HCT116 (cell line): ENCODE results near the gene SSX2IP. TPM values are rescaled to one million over a fixed set of nuclear protein-coding genes. Genes with fewer than 3 reads are reported as not detected.

Source experiments
- ATAC-seq: fragments of 200-7000 bp; cut with Tn5 transposase; 2 replicates; pipeline ENCODE4 v1.9.1; 2020; ENCODE audit warnings: mild to moderate bottlenecking, moderate library complexity
- BruUV-seq: library from RNA; stranded (reverse); fragments of 400-500 nt; replicated peaks from 2 replicates; lab custom pipeline; 2021; lab: Mats Ljungman, UMichigan
- CTCF ChIA-PET: fragments of 300-600 bp; sonication (Branson Sonifier 250); formaldehyde crosslinking; loops from one replicate; lab custom pipeline; 2021; ENCODE audit warnings: antibody characterized with exemption; lab: Charles Lee
- POLR2A ChIA-PET: fragments of 300-600, 350-600 bp; sonication (Branson Sonifier 250); formaldehyde crosslinking; loops from one replicate; lab custom pipeline; 2021; ENCODE audit warnings: antibody characterized with exemption; lab: Charles Lee
- RAD21 ChIA-PET, 2 experiments: fragments of 300-600 bp; sonication (Branson Sonifier 250); formaldehyde crosslinking; loops; one replicate each; lab custom pipeline; 2023; ENCODE audit warnings: low total read pairs in 2 of 2; ENCODE audit not compliant: uncharacterized antibody in 2 of 2, unreplicated experiment in 2 of 2, low non-redundant PET in 1 of 2; lab: Charles Lee
- DNase-seq: peaks from one replicate; pipeline ENCODE4 v3.0.0-alpha.2; 2010; ENCODE audit warnings: low read depth, low spot score
- H2AFZ ChIP-seq: fragments of 200-600 bp; shearing (Covaris generic), sonication (generic); 2 replicates; pipeline ENCODE4 v1.6.1; 2017; ENCODE audit warnings: low read depth, mixed run types, mixed read lengths, antibody characterized with exemption, low read length; ENCODE audit not compliant: poor library complexity, severe bottlenecking
- H3K27ac ChIP-seq: 2 replicates; pipeline ENCODE4 v1.5.1; 2012; ENCODE audit warnings: low read depth, low read length
- H3K27me3 ChIP-seq: fragments of 200-600 bp; sonication (generic); 2 replicates; pipeline ENCODE4 v1.6.1; 2016; ENCODE audit warnings: mixed run types, low read length, mixed read lengths; ENCODE audit not compliant: insufficient read depth
- H3K36me3 ChIP-seq, 2 experiments: fragments of 200-500 bp in 1 of 2; fragments of 200-600 bp in 1 of 2; sonication (Bioruptor generic) in 1 of 2; sonication (generic) in 1 of 2; 2 replicates each; pipeline versions ENCODE4 v1.5.1 to v1.6.1; 2014 to 2016; ENCODE audit warnings: low read length in 2 of 2, inconsistent platforms in 1 of 2, mixed read lengths in 1 of 2, mixed run types in 1 of 2; ENCODE audit not compliant: insufficient read depth in 2 of 2, control insufficient read depth in 1 of 2
- H3K4me1 ChIP-seq, 2 experiments: fragments of 200-600 bp in 1 of 2; sonication (generic) in 1 of 2; 2 replicates each; pipeline versions ENCODE4 v1.5.1 to v1.6.1; 2012 to 2017; ENCODE audit warnings: low read length in 2 of 2, inconsistent platforms in 1 of 2, mild to moderate bottlenecking in 1 of 2, mixed read lengths in 1 of 2, mixed run types in 1 of 2, moderate library complexity in 1 of 2; ENCODE audit not compliant: insufficient read depth in 2 of 2, control insufficient read depth in 1 of 2
- H3K4me2 ChIP-seq: fragments of 200-600 bp; sonication (generic); 2 replicates; pipeline ENCODE4 v1.6.1; 2017; ENCODE audit warnings: mixed run types, low read length, mixed read lengths
- H3K4me3 ChIP-seq, 2 experiments: fragments of 200-600 bp in 1 of 2; sonication (generic) in 1 of 2; replicated peaks in 1 of 2; 2 replicates each; pipeline ENCODE4 v1.5.1; 2011 to 2016; ENCODE audit warnings: low read length in 2 of 2, control low read depth in 1 of 2, low read depth in 1 of 2, mild to moderate bottlenecking in 1 of 2, mixed read lengths in 1 of 2, mixed run types in 1 of 2
- H3K79me2 ChIP-seq: fragments of 200-600 bp; sonication (generic); 2 replicates; pipeline ENCODE4 v1.6.1; 2017; ENCODE audit warnings: mild to moderate bottlenecking, mixed run types, low read length, moderate library complexity, mixed read lengths; ENCODE audit not compliant: insufficient read depth
- H3K9ac ChIP-seq: fragments of 200-600 bp; sonication (generic); 2 replicates; pipeline ENCODE4 v1.6.1; 2016; ENCODE audit warnings: low read length, mixed read lengths
- H3K9me2 ChIP-seq: fragments of 200-600 bp; sonication (generic), shearing (Covaris generic); 2 replicates; pipeline ENCODE4 v1.6.1; 2017; ENCODE audit warnings: mixed run types, mild to moderate bottlenecking, moderate library complexity; ENCODE audit not compliant: insufficient read depth
- H3K9me3 ChIP-seq, 2 experiments: fragments of 200-500 bp in 1 of 2; fragments of 200-600 bp in 1 of 2; sonication (Bioruptor generic) in 1 of 2; sonication (generic) in 1 of 2; 2 replicates each; pipeline ENCODE4 v1.6.1; 2014 to 2017; ENCODE audit warnings: low read length in 2 of 2, mixed read lengths in 2 of 2, inconsistent platforms in 1 of 2, low read depth in 1 of 2, mild to moderate bottlenecking in 1 of 2, mixed run types in 1 of 2, moderate library complexity in 1 of 2; ENCODE audit not compliant: control insufficient read depth in 1 of 2, insufficient read depth in 1 of 2
- H4K20me1 ChIP-seq: fragments of 200-600 bp; sonication (generic), shearing (Covaris generic); 2 replicates; pipeline ENCODE4 v1.6.1; 2017; ENCODE audit warnings: mixed run types, mild to moderate bottlenecking, moderate library complexity; ENCODE audit not compliant: insufficient read depth
- CBX3 ChIP-seq: IDR thresholded peaks from 2 replicates; pipeline ENCODE4 v1.6.1; 2012; ENCODE audit warnings: low read depth
- EGR1 ChIP-seq: IDR thresholded peaks from 2 replicates; pipeline ENCODE4 v1.6.1; 2012; ENCODE audit warnings: low read depth
- ELF1 ChIP-seq: IDR thresholded peaks from 2 replicates; pipeline ENCODE4 v1.6.1; 2012; ENCODE audit warnings: low read depth, borderline replicate concordance
- EZH2 ChIP-seq: fragments of 200-600 bp; sonication (generic); IDR thresholded peaks from 2 replicates; pipeline ENCODE4 v1.6.1; 2017; ENCODE audit warnings: antibody characterized with exemption, mixed run types
- EZH2phosphoT487 ChIP-seq: fragments of 200-600 bp; IDR thresholded peaks from 2 replicates; pipeline ENCODE4 v1.6.1; 2018; ENCODE audit warnings: antibody characterized with exemption, borderline replicate concordance
- FOSL1 ChIP-seq: IDR thresholded peaks from 2 replicates; pipeline ENCODE4 v1.6.1; 2012; ENCODE audit warnings: low read depth
- MAX ChIP-seq: IDR thresholded peaks from 2 replicates; pipeline ENCODE4 v1.6.1; 2012
- POLR2A ChIP-seq: IDR thresholded peaks from 2 replicates; pipeline ENCODE4 v1.7.0; 2011; ENCODE audit warnings: borderline replicate concordance; ENCODE audit not compliant: insufficient read depth, insufficient read length; ENCODE audit errors: extremely low read depth
- POLR2AphosphoS5 ChIP-seq: IDR thresholded peaks from 2 replicates; pipeline ENCODE4 v1.6.1; 2011; ENCODE audit warnings: mild to moderate bottlenecking, low read depth, low read length, moderate library complexity
- RAD21 ChIP-seq: IDR thresholded peaks from 2 replicates; pipeline ENCODE4 v1.6.1; 2012; ENCODE audit warnings: low read depth, mild to moderate bottlenecking
- SP1 ChIP-seq: IDR thresholded peaks from 2 replicates; pipeline ENCODE4 v1.6.1; 2012; ENCODE audit warnings: low read depth
- SRF ChIP-seq: IDR thresholded peaks from 2 replicates; pipeline ENCODE4 v1.6.1; 2012; ENCODE audit warnings: low read depth
- TCF7L2 ChIP-seq: IDR thresholded peaks from 2 replicates; pipeline ENCODE4 v1.7.0; 2011; ENCODE audit warnings: borderline replicate concordance, inconsistent platforms; ENCODE audit not compliant: insufficient read depth, insufficient read length; ENCODE audit errors: extremely low read depth
- YY1 ChIP-seq: IDR thresholded peaks from 2 replicates; pipeline ENCODE4 v1.6.1; 2011; ENCODE audit warnings: low read length, low read depth, moderate library complexity, mild to moderate bottlenecking; ENCODE audit not compliant: insufficient replicate concordance; ENCODE audit errors: extremely low read depth
- ZBTB33 ChIP-seq: IDR thresholded peaks from 2 replicates; pipeline ENCODE4 v1.6.1; 2011; ENCODE audit warnings: mild to moderate bottlenecking, low read length, moderate library complexity; ENCODE audit not compliant: insufficient replicate concordance; ENCODE audit errors: extremely low read depth
- ZFX ChIP-seq: fragments of 450-650 bp; IDR thresholded peaks from 2 replicates; pipeline ENCODE4 v1.6.1; 2017
- ZNF274 ChIP-seq: fragments of 200-500 bp; sonication (Bioruptor generic); IDR thresholded peaks from 2 replicates; pipeline ENCODE4 v1.6.1; 2014; ENCODE audit warnings: mild to moderate bottlenecking, low read depth, low read length, inconsistent platforms
- intact Hi-C: fragments of 100-400 bp; cut with micrococcal nuclease; formaldehyde crosslinking; loops from 2 replicates; pipeline ENCODE4 v1.10.0; 2022
- total RNA-seq: library from RNA; stranded (reverse); gene quantifications from one replicate; pipeline ENCODE4 v1.2.1, GENCODE V29; 2021; ENCODE audit not compliant: unreplicated experiment
- TF ChIP-seq, protein P1 (sequence below), 3 experiments: fragments of 200-600 bp in 1 of 3; sonication (generic) in 1 of 3; IDR thresholded peaks in 2 of 3; conservative IDR thresholded peaks in 1 of 3; 2 replicates each; pipeline ENCODE4 v1.5.1; 2012 to 2017; ENCODE audit warnings: low read depth in 2 of 3, low read length in 2 of 3, antibody characterized with exemption in 1 of 3, borderline replicate concordance in 1 of 3, control low read depth in 1 of 3, mild to moderate bottlenecking in 1 of 3, mixed read lengths in 1 of 3, mixed run types in 1 of 3, moderate library complexity in 1 of 3; ENCODE audit not compliant: insufficient read depth in 1 of 3
- TF ChIP-seq, protein P2 (sequence below): IDR thresholded peaks from 2 replicates; pipeline ENCODE4 v1.6.1; 2012; ENCODE audit warnings: low read depth

Gene SSX2IP
- total RNA-seq, 1 experiment from 2014 or later: 51.5 TPM

- intact Hi-C loops: no loop called here
- no peak overlapping the region for H3K4me3 ChIP-seq
- H3K27ac ChIP-seq: no peak overlapping the region
- no peaks in the 10 kb centered on the region for H3K9me2 ChIP-seq
- ChIA-PET CTCF (no interaction called here), RAD21 (no interaction called here)
- H2AFZ ChIP-seq: no peak overlapping the region
- ATAC-seq: no peak
- H3K9me3 ChIP-seq: no peaks in the 10 kb centered on the region
- H4K20me1 ChIP-seq: no peaks in the 10 kb centered on the region
- no peak for DNase-seq
- TF ChIP-seq POLR2A: no peak
- TF ChIP-seq FOSL1: no peak
- TF ChIP-seq ZFX: no peak
- TF ChIP-seq, protein P1, sequence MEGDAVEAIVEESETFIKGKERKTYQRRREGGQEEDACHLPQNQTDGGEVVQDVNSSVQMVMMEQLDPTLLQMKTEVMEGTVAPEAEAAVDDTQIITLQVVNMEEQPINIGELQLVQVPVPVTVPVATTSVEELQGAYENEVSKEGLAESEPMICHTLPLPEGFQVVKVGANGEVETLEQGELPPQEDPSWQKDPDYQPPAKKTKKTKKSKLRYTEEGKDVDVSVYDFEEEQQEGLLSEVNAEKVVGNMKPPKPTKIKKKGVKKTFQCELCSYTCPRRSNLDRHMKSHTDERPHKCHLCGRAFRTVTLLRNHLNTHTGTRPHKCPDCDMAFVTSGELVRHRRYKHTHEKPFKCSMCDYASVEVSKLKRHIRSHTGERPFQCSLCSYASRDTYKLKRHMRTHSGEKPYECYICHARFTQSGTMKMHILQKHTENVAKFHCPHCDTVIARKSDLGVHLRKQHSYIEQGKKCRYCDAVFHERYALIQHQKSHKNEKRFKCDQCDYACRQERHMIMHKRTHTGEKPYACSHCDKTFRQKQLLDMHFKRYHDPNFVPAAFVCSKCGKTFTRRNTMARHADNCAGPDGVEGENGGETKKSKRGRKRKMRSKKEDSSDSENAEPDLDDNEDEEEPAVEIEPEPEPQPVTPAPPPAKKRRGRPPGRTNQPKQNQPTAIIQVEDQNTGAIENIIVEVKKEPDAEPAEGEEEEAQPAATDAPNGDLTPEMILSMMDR (IDR thresholded peaks at IDR 0.05 in 2 of 3, conservative IDR thresholded peaks at IDR 0.05 in 1 of 3; ENCODE audit: borderline replicate concordance in 1 of 3, insufficient read depth in 1 of 3, low read depth in 2 of 3, low read length in 2 of 3): no peak
- no peak for TF ChIP-seq ZNF274
- TF ChIP-seq EZH2: no peak
- TF ChIP-seq EZH2phosphoT487: no peak
- no peak for TF ChIP-seq MAX
- no peak for TF ChIP-seq POLR2AphosphoS5
- no peak for TF ChIP-seq SP1
- no peak for TF ChIP-seq CBX3
- no peak for TF ChIP-seq TCF7L2
- TF ChIP-seq RAD21: no peak
- TF ChIP-seq YY1: no peak
- no peak for TF ChIP-seq SRF
- no peak for TF ChIP-seq ZBTB33
- TF ChIP-seq, protein P2, sequence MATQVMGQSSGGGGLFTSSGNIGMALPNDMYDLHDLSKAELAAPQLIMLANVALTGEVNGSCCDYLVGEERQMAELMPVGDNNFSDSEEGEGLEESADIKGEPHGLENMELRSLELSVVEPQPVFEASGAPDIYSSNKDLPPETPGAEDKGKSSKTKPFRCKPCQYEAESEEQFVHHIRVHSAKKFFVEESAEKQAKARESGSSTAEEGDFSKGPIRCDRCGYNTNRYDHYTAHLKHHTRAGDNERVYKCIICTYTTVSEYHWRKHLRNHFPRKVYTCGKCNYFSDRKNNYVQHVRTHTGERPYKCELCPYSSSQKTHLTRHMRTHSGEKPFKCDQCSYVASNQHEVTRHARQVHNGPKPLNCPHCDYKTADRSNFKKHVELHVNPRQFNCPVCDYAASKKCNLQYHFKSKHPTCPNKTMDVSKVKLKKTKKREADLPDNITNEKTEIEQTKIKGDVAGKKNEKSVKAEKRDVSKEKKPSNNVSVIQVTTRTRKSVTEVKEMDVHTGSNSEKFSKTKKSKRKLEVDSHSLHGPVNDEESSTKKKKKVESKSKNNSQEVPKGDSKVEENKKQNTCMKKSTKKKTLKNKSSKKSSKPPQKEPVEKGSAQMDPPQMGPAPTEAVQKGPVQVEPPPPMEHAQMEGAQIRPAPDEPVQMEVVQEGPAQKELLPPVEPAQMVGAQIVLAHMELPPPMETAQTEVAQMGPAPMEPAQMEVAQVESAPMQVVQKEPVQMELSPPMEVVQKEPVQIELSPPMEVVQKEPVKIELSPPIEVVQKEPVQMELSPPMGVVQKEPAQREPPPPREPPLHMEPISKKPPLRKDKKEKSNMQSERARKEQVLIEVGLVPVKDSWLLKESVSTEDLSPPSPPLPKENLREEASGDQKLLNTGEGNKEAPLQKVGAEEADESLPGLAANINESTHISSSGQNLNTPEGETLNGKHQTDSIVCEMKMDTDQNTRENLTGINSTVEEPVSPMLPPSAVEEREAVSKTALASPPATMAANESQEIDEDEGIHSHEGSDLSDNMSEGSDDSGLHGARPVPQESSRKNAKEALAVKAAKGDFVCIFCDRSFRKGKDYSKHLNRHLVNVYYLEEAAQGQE: no peak
- TF ChIP-seq ELF1: no peak
- TF ChIP-seq EGR1: no peak
- TF ChIP-seq, all 23 proteins: peak for 0
- Histone ChIP-seq H3K4me2 (no peak overlapping the region), H3K4me1 (peaks cover 16 to 24% of the 10 kb centered on the region in 2 experiments), H3K36me3 (no peaks in the 10 kb centered on the region), H3K79me2 (peaks cover 11% of the 10 kb centered on the region), H3K27me3 (no peaks in the 10 kb centered on the region), H3K9ac (no peak overlapping the region)
- POLR2A ChIA-PET: no interaction called here
- no TSS peak for BruUV-seq
Measured at GRCh38 chr1:84693785-84694184, 3.5 kb upstream of the SSX2IP start.
